ENCODE data around the gene ZSWIM6.

Gene ZSWIM6

DNA sequence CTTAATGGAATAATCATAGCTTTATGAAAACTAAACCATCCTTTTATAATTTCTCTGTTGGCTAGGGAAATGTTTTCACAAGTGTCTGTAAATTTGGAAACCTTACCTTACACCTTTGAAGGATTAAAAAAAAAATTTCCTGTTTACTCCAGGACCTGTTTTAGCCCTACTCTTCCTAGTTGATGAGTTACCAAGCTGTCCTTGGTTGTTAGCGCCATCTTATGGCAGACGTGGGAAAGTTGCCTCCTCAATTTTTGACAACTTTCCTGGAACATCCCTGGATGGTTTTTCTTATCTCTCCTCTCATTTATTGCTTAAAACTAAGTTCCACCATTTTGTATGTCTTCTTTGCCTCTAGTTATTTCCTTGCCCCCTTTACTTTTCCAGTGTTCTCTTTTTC lies 25.7 kb downstream of the ZSWIM6 start:
- H2AFZ ChIP-seq (ENCODE audit: low read depth, low read length, severe bottlenecking), result no peak overlapping the region
- H3K27ac ChIP-seq (ENCODE audit: low read depth, low read length), result no peak overlapping the region
- no peak overlapping the region for H3K9ac ChIP-seq (ENCODE audit: low read length)
- no peaks in the 10 kb centered on the region for H3K79me2 ChIP-seq (ENCODE audit: insufficient read depth, low read length)
- H4K20me1 ChIP-seq (ENCODE audit: low read depth, low read length), result no peaks in the 10 kb centered on the region
- H3K9me2 ChIP-seq (replicated peaks; ENCODE audit: insufficient read depth, low read length), result no peaks in the 10 kb centered on the region
- H3F3A ChIP-seq (ENCODE audit: insufficient read depth), result no peaks in the 10 kb centered on the region
- H3K36me3 ChIP-seq (ENCODE audit: low read length), result no peaks in the 10 kb centered on the region
- H3K4me3 ChIP-seq (ENCODE audit: insufficient read depth, low read length, poor library complexity, severe bottlenecking), result no peak overlapping the region
- TF ChIP-seq EZH2phosphoT487 (conservative IDR thresholded peaks at IDR 0.05; ENCODE audit: low read length), result no peak
- TF ChIP-seq, protein P1, sequence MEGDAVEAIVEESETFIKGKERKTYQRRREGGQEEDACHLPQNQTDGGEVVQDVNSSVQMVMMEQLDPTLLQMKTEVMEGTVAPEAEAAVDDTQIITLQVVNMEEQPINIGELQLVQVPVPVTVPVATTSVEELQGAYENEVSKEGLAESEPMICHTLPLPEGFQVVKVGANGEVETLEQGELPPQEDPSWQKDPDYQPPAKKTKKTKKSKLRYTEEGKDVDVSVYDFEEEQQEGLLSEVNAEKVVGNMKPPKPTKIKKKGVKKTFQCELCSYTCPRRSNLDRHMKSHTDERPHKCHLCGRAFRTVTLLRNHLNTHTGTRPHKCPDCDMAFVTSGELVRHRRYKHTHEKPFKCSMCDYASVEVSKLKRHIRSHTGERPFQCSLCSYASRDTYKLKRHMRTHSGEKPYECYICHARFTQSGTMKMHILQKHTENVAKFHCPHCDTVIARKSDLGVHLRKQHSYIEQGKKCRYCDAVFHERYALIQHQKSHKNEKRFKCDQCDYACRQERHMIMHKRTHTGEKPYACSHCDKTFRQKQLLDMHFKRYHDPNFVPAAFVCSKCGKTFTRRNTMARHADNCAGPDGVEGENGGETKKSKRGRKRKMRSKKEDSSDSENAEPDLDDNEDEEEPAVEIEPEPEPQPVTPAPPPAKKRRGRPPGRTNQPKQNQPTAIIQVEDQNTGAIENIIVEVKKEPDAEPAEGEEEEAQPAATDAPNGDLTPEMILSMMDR (IDR thresholded peaks at IDR 0.05; ENCODE audit: insufficient read depth, low read length, poor library complexity, severe bottlenecking), result peak; percentile 13
- H3K9me3 ChIP-seq (ENCODE audit: insufficient read depth, low read length), result peaks cover 8% of the 10 kb centered on the region; the same call in 1 of the 2 replicates
- no peak overlapping the region for H3K4me2 ChIP-seq (ENCODE audit: low read depth, low read length, poor library complexity, severe bottlenecking)
- no peaks in the 10 kb centered on the region for H3K27me3 ChIP-seq (ENCODE audit: low read length)

DNA sequence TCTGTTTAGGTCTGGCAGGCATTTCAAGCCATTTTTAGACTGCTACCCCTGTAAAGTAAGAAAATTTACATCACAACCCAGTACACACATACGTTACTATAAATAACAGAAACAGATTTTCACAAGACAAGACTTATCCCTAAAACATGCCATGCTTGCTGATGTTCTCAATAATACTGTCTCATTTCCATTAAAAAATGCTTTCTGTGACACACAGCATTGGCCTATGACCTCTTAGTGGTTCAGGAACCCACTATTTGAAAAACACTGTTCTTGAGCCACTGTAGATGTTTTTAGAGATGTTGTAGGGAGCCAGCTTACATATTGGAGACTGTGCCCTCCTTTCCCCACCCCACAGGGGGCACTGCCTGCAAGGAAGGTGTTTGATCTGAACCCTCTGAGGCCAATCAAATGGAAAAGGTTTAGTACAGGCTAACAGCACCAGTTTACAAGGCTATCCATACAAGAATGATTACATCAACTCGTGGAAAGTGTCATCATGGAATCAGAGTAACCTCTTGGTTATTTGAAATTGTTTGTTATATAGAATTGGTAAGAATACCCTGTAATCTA lies 30.8 kb downstream of the ZSWIM6 start:
- Histone ChIP-seq H3K79me2 (ENCODE audit: insufficient read depth, low read length) (no peaks in the 10 kb centered on the region), H3K4me2 (ENCODE audit: low read depth, low read length, poor library complexity, severe bottlenecking) (no peak overlapping the region), H3F3A (ENCODE audit: insufficient read depth) (no peaks in the 10 kb centered on the region), H3K36me3 (ENCODE audit: low read length) (no peaks in the 10 kb centered on the region), H3K4me3 (ENCODE audit: insufficient read depth, low read length, poor library complexity, severe bottlenecking) (no peak overlapping the region), H2AFZ (ENCODE audit: low read depth, low read length, severe bottlenecking) (no peak overlapping the region), H3K9me2 (replicated peaks; ENCODE audit: insufficient read depth, low read length) (no peaks in the 10 kb centered on the region), H3K27ac (ENCODE audit: low read depth, low read length) (no peak overlapping the region), H3K9me3 (ENCODE audit: insufficient read depth, low read length) (no peaks in the 10 kb centered on the region), H3K9ac (ENCODE audit: low read length) (no peak overlapping the region), H4K20me1 (ENCODE audit: low read depth, low read length) (no peaks in the 10 kb centered on the region), H3K27me3 (ENCODE audit: low read length) (no peaks in the 10 kb centered on the region)
- TF ChIP-seq, protein P1 (IDR thresholded peaks at IDR 0.05; ENCODE audit: insufficient read depth, low read length, poor library complexity, severe bottlenecking), result no peak
- no peak for TF ChIP-seq EZH2phosphoT487 (conservative IDR thresholded peaks at IDR 0.05; ENCODE audit: low read length)

DNA sequence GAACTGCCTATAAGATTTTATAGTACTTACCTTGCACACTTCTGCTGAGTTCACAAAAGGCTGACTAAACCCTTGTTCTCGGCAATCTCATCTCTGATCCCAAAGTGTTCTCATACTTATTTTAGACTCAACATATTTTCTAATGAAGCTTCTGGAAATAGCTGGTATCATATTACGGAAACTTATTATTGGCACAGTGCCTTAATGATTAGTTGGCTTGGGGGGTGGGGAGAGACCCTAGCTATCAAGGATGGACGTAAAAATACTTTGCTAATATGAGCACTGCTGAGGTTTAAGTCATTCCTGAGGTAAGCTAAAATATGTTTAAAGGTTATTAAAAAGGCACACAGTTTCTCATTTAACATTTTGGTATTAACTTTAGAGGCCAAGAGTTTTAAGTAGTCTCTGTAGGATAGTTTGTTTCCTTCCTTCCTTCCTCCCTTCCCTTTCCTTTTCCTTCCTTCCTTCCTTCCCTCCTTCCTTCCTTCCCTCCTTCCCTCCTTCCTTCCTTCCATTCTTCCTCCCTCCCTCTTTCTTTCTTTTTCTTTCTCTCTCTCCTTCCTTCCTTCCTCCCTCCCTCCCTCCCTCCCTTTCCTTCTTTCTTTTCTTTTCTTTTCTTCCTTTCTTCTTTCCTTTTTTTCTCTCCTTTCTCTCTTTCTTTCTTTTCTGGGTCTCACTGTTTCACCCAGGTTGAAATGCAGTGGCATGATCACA lies 31.5 kb downstream of the ZSWIM6 start:
- TF ChIP-seq EZH2phosphoT487 (conservative IDR thresholded peaks at IDR 0.05; ENCODE audit: low read length), result no peak
- TF ChIP-seq, protein P1 (IDR thresholded peaks at IDR 0.05; ENCODE audit: insufficient read depth, low read length, poor library complexity, severe bottlenecking), result no peak
- Histone ChIP-seq H2AFZ (ENCODE audit: low read depth, low read length, severe bottlenecking) (no peak overlapping the region), H3K36me3 (ENCODE audit: low read length) (no peaks in the 10 kb centered on the region), H3K27me3 (ENCODE audit: low read length) (no peaks in the 10 kb centered on the region), H3F3A (ENCODE audit: insufficient read depth) (no peaks in the 10 kb centered on the region), H3K4me3 (ENCODE audit: insufficient read depth, low read length, poor library complexity, severe bottlenecking) (no peak overlapping the region), H3K9me2 (replicated peaks; ENCODE audit: insufficient read depth, low read length) (no peaks in the 10 kb centered on the region), H3K79me2 (ENCODE audit: insufficient read depth, low read length) (no peaks in the 10 kb centered on the region), H3K4me2 (ENCODE audit: low read depth, low read length, poor library complexity, severe bottlenecking) (no peak overlapping the region), H3K9me3 (ENCODE audit: insufficient read depth, low read length) (no peaks in the 10 kb centered on the region), H4K20me1 (ENCODE audit: low read depth, low read length) (no peaks in the 10 kb centered on the region), H3K27ac (ENCODE audit: low read depth, low read length) (no peak overlapping the region), H3K9ac (ENCODE audit: low read length) (no peak overlapping the region)
